Neural cell (in vitro differentiated cells): ENCODE results near the gene MTMR12. TPM values are rescaled to one million over a fixed set of nuclear protein-coding genes. Genes with fewer than 3 reads are reported as not detected.

Experiments
- H2AFZ ChIP-seq: fragments of 200-600, 300-800 bp; sonication (generic), shearing (Covaris generic); 2 replicates; pipeline ENCODE4 v1.6.0; 2014; ENCODE audit warnings: low read depth, mild to moderate bottlenecking, antibody characterized with exemption, low read length, moderate library complexity
- H3F3A ChIP-seq: fragments of 200-600 bp; shearing (Covaris generic); 2 replicates; pipeline ENCODE4 v1.6.1; 2016; ENCODE audit warnings: mild to moderate bottlenecking, moderate library complexity, mixed read lengths, antibody characterized with exemption, low read length; ENCODE audit not compliant: insufficient read depth, poor library complexity, severe bottlenecking
- H3K27ac ChIP-seq: fragments of 200-600, 300-800 bp; sonication (generic), shearing (Covaris generic); 2 replicates; pipeline ENCODE4 v1.5.1; 2014; ENCODE audit warnings: mild to moderate bottlenecking, low read length, moderate library complexity
- H3K27me3 ChIP-seq: fragments of 300-800, 200-600 bp; sonication (generic), shearing (Covaris generic); 2 replicates; pipeline ENCODE4 v1.6.0; 2014; ENCODE audit warnings: mild to moderate bottlenecking, low read depth, low read length, moderate library complexity; ENCODE audit not compliant: insufficient read depth
- H3K36me3 ChIP-seq: fragments of 300-800, 200-600 bp; sonication (generic), shearing (Covaris generic); 2 replicates; pipeline ENCODE4 v1.5.1; 2014; ENCODE audit warnings: mild to moderate bottlenecking, antibody characterized with exemption, low read length, moderate library complexity; ENCODE audit not compliant: insufficient read depth
- H3K4me2 ChIP-seq: fragments of 300-800, 200-600 bp; sonication (generic), shearing (Covaris generic); 2 replicates; pipeline ENCODE4 v1.6.0; 2014; ENCODE audit warnings: mild to moderate bottlenecking, low read length
- H3K4me3 ChIP-seq: fragments of 300-800, 200-600 bp; sonication (generic), shearing (Covaris generic); 2 replicates; pipeline ENCODE4 v1.5.1; 2014; ENCODE audit warnings: mild to moderate bottlenecking, low read length, moderate library complexity
- H3K79me2 ChIP-seq: fragments of 200-600 bp; shearing (Covaris generic); replicated peaks from 2 replicates; pipeline ENCODE4 v1.6.0; 2014; ENCODE audit warnings: mild to moderate bottlenecking, low read length, moderate library complexity; ENCODE audit not compliant: insufficient read depth
- H3K9ac ChIP-seq: fragments of 300-800, 200-600 bp; sonication (generic), shearing (Covaris generic); 2 replicates; pipeline ENCODE4 v1.6.1; 2016; ENCODE audit warnings: mild to moderate bottlenecking, low read length, mixed read lengths
- H3K9me2 ChIP-seq: fragments of 200-600 bp; shearing (Covaris generic); 2 replicates; pipeline ENCODE4 v1.6.1; 2016; ENCODE audit warnings: mild to moderate bottlenecking, low read length, mixed read lengths; ENCODE audit not compliant: insufficient read depth
- H3K9me3 ChIP-seq: fragments of 200-600, 300-800 bp; sonication (generic), shearing (Covaris generic); 2 replicates; pipeline ENCODE4 v1.6.1; 2016; ENCODE audit warnings: mild to moderate bottlenecking, mixed run types, low read length, moderate library complexity, mixed read lengths
- H4K20me1 ChIP-seq: fragments of 200-600 bp; shearing (Covaris generic); 2 replicates; pipeline ENCODE4 v1.6.1; 2016; ENCODE audit warnings: mild to moderate bottlenecking, mixed run types; ENCODE audit not compliant: insufficient read depth
- CTCF ChIP-seq: fragments of 450-650 bp; IDR thresholded peaks from 2 replicates; pipeline ENCODE4 v1.5.1; 2014; ENCODE audit warnings: antibody characterized with exemption, mild to moderate bottlenecking, moderate library complexity; ENCODE audit not compliant: poor library complexity, severe bottlenecking
- EP300 ChIP-seq: fragments of 450-650 bp; conservative IDR thresholded peaks from 2 replicates; pipeline ENCODE4 v1.6.1; 2014; ENCODE audit warnings: antibody characterized with exemption, mild to moderate bottlenecking, moderate library complexity; ENCODE audit not compliant: poor library complexity, severe bottlenecking
- EZH2 ChIP-seq: fragments of 200-600, 300-800 bp; shearing (Covaris generic), sonication (generic); IDR thresholded peaks from 2 replicates; pipeline ENCODE4 v1.6.1; 2014; ENCODE audit warnings: antibody characterized with exemption, low read length, borderline replicate concordance, mild to moderate bottlenecking; ENCODE audit not compliant: insufficient read depth, poor library complexity, severe bottlenecking
- MXI1 ChIP-seq: fragments of 450-650 bp; conservative IDR thresholded peaks from 2 replicates; pipeline ENCODE4 v1.6.1; 2014; ENCODE audit warnings: antibody characterized with exemption, mild to moderate bottlenecking; ENCODE audit not compliant: poor library complexity, severe bottlenecking
- POLR2AphosphoS5 ChIP-seq: IDR thresholded peaks from 2 replicates; pipeline ENCODE4 v1.6.1; 2012
- RAD21 ChIP-seq: fragments of 450-650 bp; conservative IDR thresholded peaks from 2 replicates; pipeline ENCODE4 v1.6.1; 2014; ENCODE audit warnings: antibody characterized with exemption, mild to moderate bottlenecking, moderate library complexity
- SMC3 ChIP-seq: fragments of 450-650 bp; conservative IDR thresholded peaks from 2 replicates; pipeline ENCODE4 v1.6.1; 2014; ENCODE audit warnings: antibody characterized with exemption, mild to moderate bottlenecking, moderate library complexity; ENCODE audit not compliant: poor library complexity
- TAF1 ChIP-seq: IDR thresholded peaks from 2 replicates; pipeline ENCODE4 v1.6.1; 2012; ENCODE audit warnings: low read depth
- polyA plus RNA-seq: library from polyadenylated mRNA; depleted of rRNA; stranded (reverse); fragments of >200 nt; gene quantifications from 2 replicates; pipeline ENCODE4 v1.2.3, GENCODE V29; 2014

Gene MTMR12
- polyA plus RNA-seq, 1 donor from 2014 or later, result 13.5 TPM

GRCh38 chr5:32279786-32280185 is 33.0 kb downstream of the MTMR12 start:
- no peaks in the 10 kb centered on the region for H3K27me3 ChIP-seq
- H2AFZ ChIP-seq, result no peak overlapping the region
- H3F3A ChIP-seq, result no peaks in the 10 kb centered on the region
- H3K9me2 ChIP-seq, result no peaks in the 10 kb centered on the region
- H3K27ac ChIP-seq, result no peak overlapping the region
- peaks cover 5% of the 10 kb centered on the region for H3K79me2 ChIP-seq
- H3K4me2 ChIP-seq, result no peak overlapping the region
- H3K9me3 ChIP-seq, result no peaks in the 10 kb centered on the region
- H3K9ac ChIP-seq, result no peak overlapping the region
- TF ChIP-seq MXI1 (no peak), EZH2 (no peak), POLR2AphosphoS5 (no peak), TAF1 (no peak), SMC3 (no peak), RAD21 (no peak), CTCF (no peak)
- H3K36me3 ChIP-seq, result no peaks in the 10 kb centered on the region
- H4K20me1 ChIP-seq, result no peaks in the 10 kb centered on the region
- H3K4me3 ChIP-seq, result no peak overlapping the region

GRCh38 chr5:32279223-32279622 is 33.5 kb downstream of the MTMR12 start:
- Histone ChIP-seq H3K79me2 (peaks cover 5% of the 10 kb centered on the region), H3K27me3 (no peaks in the 10 kb centered on the region), H3K9me2 (no peaks in the 10 kb centered on the region), H2AFZ (no peak overlapping the region), H3K4me3 (no peak overlapping the region), H3K4me2 (no peak overlapping the region), H3K27ac (no peak overlapping the region), H3K9ac (no peak overlapping the region), H3F3A (no peaks in the 10 kb centered on the region), H4K20me1 (no peaks in the 10 kb centered on the region), H3K36me3 (no peaks in the 10 kb centered on the region), H3K9me3 (no peaks in the 10 kb centered on the region)
- no peak for TF ChIP-seq EP300
- TF ChIP-seq EZH2, result no peak
- TF ChIP-seq POLR2AphosphoS5, result no peak
- no peak for TF ChIP-seq CTCF

- Histone ChIP-seq H3K27ac (no peak overlapping the region), H3K9ac (no peak overlapping the region), H3K79me2 (peaks cover 5% of the 10 kb centered on the region), H3K27me3 (no peaks in the 10 kb centered on the region), H2AFZ (no peak overlapping the region), H3K9me2 (no peaks in the 10 kb centered on the region), H3F3A (no peaks in the 10 kb centered on the region), H3K36me3 (no peaks in the 10 kb centered on the region), H3K4me2 (no peak overlapping the region), H4K20me1 (no peaks in the 10 kb centered on the region), H3K4me3 (no peak overlapping the region), H3K9me3 (no peaks in the 10 kb centered on the region)
- TF ChIP-seq EZH2, result no peak
These were observed 34.3 kb downstream of the MTMR12 start for GRCh38 chr5:32278406-32278805.
